ENCODE data around the gene CCNY.

DNA sequence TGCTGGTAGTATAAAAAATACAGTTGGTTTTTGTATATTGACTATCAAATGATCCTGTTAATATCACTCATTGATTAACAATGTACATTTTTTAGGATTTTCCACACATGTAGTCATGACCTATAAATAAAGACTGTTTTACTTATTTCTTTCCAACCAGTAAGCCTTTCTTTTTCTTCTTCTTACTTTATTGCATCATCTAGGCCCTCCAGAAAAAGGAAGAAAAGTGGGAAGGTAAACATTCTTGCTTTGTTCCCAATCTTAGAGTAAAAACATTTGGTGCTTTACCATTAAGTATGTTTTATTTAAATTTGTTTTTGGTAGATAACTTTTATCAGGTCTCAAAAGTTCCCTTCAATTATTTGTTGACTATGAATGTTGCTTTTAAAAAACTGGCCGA lies 47.1 kb upstream of the CCNY start:
- TF ChIP-seq, protein P1, sequence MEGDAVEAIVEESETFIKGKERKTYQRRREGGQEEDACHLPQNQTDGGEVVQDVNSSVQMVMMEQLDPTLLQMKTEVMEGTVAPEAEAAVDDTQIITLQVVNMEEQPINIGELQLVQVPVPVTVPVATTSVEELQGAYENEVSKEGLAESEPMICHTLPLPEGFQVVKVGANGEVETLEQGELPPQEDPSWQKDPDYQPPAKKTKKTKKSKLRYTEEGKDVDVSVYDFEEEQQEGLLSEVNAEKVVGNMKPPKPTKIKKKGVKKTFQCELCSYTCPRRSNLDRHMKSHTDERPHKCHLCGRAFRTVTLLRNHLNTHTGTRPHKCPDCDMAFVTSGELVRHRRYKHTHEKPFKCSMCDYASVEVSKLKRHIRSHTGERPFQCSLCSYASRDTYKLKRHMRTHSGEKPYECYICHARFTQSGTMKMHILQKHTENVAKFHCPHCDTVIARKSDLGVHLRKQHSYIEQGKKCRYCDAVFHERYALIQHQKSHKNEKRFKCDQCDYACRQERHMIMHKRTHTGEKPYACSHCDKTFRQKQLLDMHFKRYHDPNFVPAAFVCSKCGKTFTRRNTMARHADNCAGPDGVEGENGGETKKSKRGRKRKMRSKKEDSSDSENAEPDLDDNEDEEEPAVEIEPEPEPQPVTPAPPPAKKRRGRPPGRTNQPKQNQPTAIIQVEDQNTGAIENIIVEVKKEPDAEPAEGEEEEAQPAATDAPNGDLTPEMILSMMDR (IDR thresholded peaks at IDR 0.05) = no peak
- TF ChIP-seq POLR2A (IDR thresholded peaks at IDR 0.05) = no peak
- TF ChIP-seq POLR2AphosphoS5 (IDR thresholded peaks at IDR 0.05) = no peak

Measured in suprapubic skin (tissue), 4 donors.